ENCODE measurements around the gene GTF2A1. TPM values are rescaled to one million over a fixed set of nuclear protein-coding genes. Genes with fewer than 3 reads are reported as not detected.

GTF2A1 gene
- total RNA-seq, 1 donor from 2014 or later: 42.4 TPM

DNA sequence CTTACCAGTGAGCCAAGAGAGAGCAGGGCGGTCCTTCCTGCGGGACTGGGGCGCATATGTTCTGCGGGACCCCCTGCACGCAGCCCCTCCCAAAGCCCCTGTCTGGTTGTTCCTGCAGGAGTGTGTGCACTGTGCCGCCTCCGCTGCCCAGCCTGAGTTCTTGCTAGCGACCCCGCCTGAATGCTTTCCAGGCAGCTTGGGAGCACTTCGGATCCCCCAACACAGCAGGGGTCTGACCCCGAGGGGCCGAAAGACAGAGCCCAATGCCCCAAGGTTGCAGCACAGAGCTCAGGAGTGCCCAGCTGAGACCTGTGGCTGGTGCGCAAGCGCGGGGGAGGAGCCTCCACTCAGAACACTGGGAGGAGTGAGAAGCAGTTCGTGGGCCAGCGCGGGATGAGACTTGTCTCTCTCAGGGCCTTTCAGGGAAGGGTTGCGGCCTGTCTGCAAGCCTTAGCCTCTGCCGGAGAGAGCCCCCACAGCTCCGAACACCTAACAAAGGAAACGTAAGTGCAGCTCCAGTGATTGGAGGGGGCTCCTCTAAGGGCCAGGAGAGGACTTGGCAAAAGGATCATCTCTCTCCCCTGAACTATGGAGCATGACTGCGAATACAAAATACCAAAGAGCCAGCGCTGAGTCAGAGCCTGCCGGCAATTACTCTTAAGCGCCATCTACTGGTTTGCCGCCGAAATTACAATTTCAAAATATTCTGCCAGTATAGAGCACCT, 50.5 kb downstream of the GTF2A1 start:
- H3K36me3 Mint-ChIP-seq (ENCODE audit: low read depth): no peaks in the 10 kb centered on the region
- peak overlapping the region; percentile 98 for H3K27ac Mint-ChIP-seq (ENCODE audit: unreplicated experiment)
- no peaks in the 10 kb centered on the region for H3K9me3 Mint-ChIP-seq (ENCODE audit: low read depth)
- no peaks in the 10 kb centered on the region for H3K27me3 Mint-ChIP-seq (ENCODE audit: low read depth)
- DNase-seq (ENCODE audit: low spot score): peak; percentile 97
- TF ChIP-seq, protein P1, sequence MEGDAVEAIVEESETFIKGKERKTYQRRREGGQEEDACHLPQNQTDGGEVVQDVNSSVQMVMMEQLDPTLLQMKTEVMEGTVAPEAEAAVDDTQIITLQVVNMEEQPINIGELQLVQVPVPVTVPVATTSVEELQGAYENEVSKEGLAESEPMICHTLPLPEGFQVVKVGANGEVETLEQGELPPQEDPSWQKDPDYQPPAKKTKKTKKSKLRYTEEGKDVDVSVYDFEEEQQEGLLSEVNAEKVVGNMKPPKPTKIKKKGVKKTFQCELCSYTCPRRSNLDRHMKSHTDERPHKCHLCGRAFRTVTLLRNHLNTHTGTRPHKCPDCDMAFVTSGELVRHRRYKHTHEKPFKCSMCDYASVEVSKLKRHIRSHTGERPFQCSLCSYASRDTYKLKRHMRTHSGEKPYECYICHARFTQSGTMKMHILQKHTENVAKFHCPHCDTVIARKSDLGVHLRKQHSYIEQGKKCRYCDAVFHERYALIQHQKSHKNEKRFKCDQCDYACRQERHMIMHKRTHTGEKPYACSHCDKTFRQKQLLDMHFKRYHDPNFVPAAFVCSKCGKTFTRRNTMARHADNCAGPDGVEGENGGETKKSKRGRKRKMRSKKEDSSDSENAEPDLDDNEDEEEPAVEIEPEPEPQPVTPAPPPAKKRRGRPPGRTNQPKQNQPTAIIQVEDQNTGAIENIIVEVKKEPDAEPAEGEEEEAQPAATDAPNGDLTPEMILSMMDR (IDR thresholded peaks at IDR 0.05): peak; percentile 91
- H3K4me3 Mint-ChIP-seq (ENCODE audit: unreplicated experiment): peak overlapping the region; percentile 90
- H3K4me1 Mint-ChIP-seq (ENCODE audit: low read depth): peaks cover 36% of the 10 kb centered on the region

DNA sequence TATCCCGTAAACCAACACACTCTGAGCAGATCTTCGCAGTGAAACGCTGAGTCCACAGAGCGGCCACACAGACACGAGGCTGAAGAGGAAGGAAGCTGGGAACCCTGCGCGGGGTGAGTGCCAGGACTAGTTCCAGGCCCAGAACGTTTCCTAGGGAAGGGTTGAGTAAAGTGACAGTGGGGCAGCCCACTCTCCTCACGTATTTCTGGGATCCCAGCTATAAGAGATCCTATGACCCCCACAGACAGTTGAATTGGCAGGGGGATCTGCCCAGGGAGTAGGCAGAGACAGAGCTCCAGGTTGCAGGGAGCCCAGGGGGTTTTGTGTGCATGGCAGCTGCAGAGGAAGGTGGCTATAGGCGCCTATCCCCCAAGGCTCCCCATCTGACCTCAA, 51.1 kb downstream of the GTF2A1 start:
- Mint-ChIP-seq H3K4me3 (ENCODE audit: unreplicated experiment) (peak overlapping the region; percentile 90), H3K27me3 (ENCODE audit: low read depth) (no peaks in the 10 kb centered on the region), H3K36me3 (ENCODE audit: low read depth) (no peaks in the 10 kb centered on the region), H3K9me3 (ENCODE audit: low read depth) (no peaks in the 10 kb centered on the region), H3K27ac (ENCODE audit: unreplicated experiment) (peak overlapping the region; percentile 98), H3K4me1 (ENCODE audit: low read depth) (peaks cover 36% of the 10 kb centered on the region)
- no peak for DNase-seq (ENCODE audit: low spot score)
- TF ChIP-seq, protein P1 (IDR thresholded peaks at IDR 0.05): no peak

DNA sequence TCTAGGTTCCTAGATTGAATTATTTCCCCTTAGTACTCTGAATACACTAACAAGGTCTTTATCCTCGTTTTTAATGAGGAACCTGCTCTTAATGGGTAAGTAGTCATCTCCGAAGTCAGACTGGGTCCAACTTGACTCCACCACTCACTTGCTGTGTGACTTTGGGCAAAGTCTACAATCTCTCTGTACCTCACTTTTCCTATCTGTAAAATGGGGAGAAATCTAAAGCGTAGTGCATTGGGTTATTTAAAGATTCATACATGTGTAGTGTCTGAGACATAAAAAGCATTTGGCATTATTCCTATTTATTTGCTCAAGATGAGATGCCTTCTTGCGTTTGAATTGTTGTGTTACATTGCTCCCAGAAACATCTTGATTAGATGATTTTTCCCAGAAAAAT, 51.5 kb downstream of the GTF2A1 start:
- H3K27ac Mint-ChIP-seq (ENCODE audit: unreplicated experiment): no peak overlapping the region
- H3K9me3 Mint-ChIP-seq (ENCODE audit: low read depth): no peaks in the 10 kb centered on the region

DNA sequence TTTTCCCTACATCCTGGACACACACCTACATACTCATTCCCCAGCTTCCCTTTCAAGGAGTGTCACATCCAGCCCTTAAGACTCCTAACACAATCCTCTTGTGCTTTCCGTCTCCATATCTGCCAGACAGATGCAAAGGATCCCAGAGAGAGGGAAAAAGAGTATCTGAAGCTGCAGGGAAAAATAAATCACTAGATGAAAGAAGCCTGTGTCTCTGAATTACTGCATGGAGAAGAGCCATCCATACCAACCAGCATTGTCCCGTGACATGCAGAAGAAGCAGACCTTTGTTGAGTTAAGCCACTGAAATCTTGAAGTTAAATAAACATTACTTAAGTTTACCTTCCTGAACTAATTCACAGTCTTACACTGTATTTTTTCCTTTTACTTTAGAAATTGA, 54.6 kb downstream of the GTF2A1 start:
- TF ChIP-seq, protein P1 (IDR thresholded peaks at IDR 0.05): no peak
- no peaks in the 10 kb centered on the region for H3K27me3 Mint-ChIP-seq (ENCODE audit: low read depth)
- H3K4me1 Mint-ChIP-seq (ENCODE audit: low read depth): peaks cover 19% of the 10 kb centered on the region
- no peaks in the 10 kb centered on the region for H3K9me3 Mint-ChIP-seq (ENCODE audit: low read depth)
- no peak overlapping the region for H3K27ac Mint-ChIP-seq (ENCODE audit: unreplicated experiment)
- H3K4me3 Mint-ChIP-seq (ENCODE audit: unreplicated experiment): no peak overlapping the region
- no peaks in the 10 kb centered on the region for H3K36me3 Mint-ChIP-seq (ENCODE audit: low read depth)
- no peak for DNase-seq (ENCODE audit: low spot score)

More for the DNA sequence above, 51.5 kb downstream of the GTF2A1 start:
- Mint-ChIP-seq H3K36me3 (ENCODE audit: low read depth) (no peaks in the 10 kb centered on the region), H3K4me3 (ENCODE audit: unreplicated experiment) (peak overlapping the region; percentile 90), H3K4me1 (ENCODE audit: low read depth) (peaks cover 37% of the 10 kb centered on the region), H3K27me3 (ENCODE audit: low read depth) (no peaks in the 10 kb centered on the region)
- TF ChIP-seq, protein P1 (IDR thresholded peaks at IDR 0.05): no peak
- no peak for DNase-seq (ENCODE audit: low spot score)

DNA sequence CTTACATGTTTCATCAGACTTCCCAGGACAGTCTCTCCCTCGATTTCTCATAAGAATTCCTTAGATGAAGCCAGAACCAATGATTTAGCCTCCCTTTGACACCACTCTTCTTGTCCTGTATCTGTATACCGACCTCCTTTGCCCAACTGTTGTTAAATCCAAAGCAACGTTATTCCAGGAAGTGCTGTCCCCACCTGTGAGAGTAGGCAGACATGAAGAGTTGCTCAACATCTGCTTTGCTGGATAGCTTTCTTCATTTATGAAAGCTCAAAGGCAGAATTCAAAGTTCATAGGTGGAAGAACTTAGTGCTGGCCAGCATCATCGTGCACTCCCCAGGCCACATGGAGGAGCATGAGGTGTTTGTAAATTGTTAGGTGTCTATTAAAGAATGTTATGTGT, 55.6 kb downstream of the GTF2A1 start:
- Mint-ChIP-seq H3K27me3 (ENCODE audit: low read depth) (no peaks in the 10 kb centered on the region), H3K4me1 (ENCODE audit: low read depth) (peaks cover 13% of the 10 kb centered on the region), H3K4me3 (ENCODE audit: unreplicated experiment) (no peak overlapping the region), H3K9me3 (ENCODE audit: low read depth) (no peaks in the 10 kb centered on the region), H3K27ac (ENCODE audit: unreplicated experiment) (no peak overlapping the region), H3K36me3 (ENCODE audit: low read depth) (no peaks in the 10 kb centered on the region)
- TF ChIP-seq, protein P1 (IDR thresholded peaks at IDR 0.05): no peak
- no peak for DNase-seq (ENCODE audit: low spot score)

Data from chondrocyte (in vitro differentiated cells).